PC-3 (cell line): ENCODE measurements around the gene ITGA1.
"Not testable (repeated sequence)": the region's sequence is repeated elsewhere in the genome, so short reads cannot be mapped to it uniquely, and the experiment has no call there.

Experiments
- EZH2phosphoT487 ChIP-seq: fragments of 300-600 bp; sonication (generic); IDR thresholded peaks from 2 replicates; pipeline ENCODE4 v1.6.1; 2018; ENCODE audit warnings: mild to moderate bottlenecking, antibody characterized with exemption, low read length, borderline replicate concordance
- TF ChIP-seq, protein P1 (sequence below): fragments of 300-600 bp; sonication (generic); conservative IDR thresholded peaks from 2 replicates; pipeline ENCODE4 v1.5.1; 2017; ENCODE audit warnings: antibody characterized with exemption, low read depth, mild to moderate bottlenecking, low read length

DNA sequence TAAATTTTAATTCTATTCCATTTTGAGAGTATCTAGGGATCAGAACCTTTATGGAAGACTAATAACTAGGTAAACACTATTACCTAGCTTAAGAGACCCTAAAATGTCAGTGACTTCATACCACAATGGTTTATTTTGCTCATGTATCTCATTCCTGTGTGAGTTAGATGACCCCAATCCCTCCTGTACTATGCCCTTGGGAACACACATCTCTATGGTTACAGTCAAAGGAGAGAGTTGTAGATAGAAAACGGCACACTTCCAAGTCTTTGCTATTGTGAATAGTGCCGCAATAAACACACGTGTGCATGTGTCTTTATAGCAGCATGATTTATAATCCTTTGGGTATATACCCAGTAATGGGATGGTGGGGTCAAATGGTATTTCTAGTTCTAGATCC is 31.1 kb downstream of the ITGA1 start:
- TF ChIP-seq, protein P1, sequence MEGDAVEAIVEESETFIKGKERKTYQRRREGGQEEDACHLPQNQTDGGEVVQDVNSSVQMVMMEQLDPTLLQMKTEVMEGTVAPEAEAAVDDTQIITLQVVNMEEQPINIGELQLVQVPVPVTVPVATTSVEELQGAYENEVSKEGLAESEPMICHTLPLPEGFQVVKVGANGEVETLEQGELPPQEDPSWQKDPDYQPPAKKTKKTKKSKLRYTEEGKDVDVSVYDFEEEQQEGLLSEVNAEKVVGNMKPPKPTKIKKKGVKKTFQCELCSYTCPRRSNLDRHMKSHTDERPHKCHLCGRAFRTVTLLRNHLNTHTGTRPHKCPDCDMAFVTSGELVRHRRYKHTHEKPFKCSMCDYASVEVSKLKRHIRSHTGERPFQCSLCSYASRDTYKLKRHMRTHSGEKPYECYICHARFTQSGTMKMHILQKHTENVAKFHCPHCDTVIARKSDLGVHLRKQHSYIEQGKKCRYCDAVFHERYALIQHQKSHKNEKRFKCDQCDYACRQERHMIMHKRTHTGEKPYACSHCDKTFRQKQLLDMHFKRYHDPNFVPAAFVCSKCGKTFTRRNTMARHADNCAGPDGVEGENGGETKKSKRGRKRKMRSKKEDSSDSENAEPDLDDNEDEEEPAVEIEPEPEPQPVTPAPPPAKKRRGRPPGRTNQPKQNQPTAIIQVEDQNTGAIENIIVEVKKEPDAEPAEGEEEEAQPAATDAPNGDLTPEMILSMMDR = not testable (repeated sequence)
- TF ChIP-seq EZH2phosphoT487 = not testable (repeated sequence)
